SKM-1 (cell line): ENCODE data around the gene CHRNB2.
"Not testable (repeated sequence)": the region's sequence is repeated elsewhere in the genome, so short reads cannot be mapped to it uniquely, and the experiment has no call there.

Source experiments
- DNase-seq: peaks from one replicate; lab custom pipeline; 2025; ENCODE audit not compliant: unreplicated experiment; lab: John Stamatoyannopoulos, UW

The CHRNB2 gene, protein sequence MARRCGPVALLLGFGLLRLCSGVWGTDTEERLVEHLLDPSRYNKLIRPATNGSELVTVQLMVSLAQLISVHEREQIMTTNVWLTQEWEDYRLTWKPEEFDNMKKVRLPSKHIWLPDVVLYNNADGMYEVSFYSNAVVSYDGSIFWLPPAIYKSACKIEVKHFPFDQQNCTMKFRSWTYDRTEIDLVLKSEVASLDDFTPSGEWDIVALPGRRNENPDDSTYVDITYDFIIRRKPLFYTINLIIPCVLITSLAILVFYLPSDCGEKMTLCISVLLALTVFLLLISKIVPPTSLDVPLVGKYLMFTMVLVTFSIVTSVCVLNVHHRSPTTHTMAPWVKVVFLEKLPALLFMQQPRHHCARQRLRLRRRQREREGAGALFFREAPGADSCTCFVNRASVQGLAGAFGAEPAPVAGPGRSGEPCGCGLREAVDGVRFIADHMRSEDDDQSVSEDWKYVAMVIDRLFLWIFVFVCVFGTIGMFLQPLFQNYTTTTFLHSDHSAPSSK

DNA sequence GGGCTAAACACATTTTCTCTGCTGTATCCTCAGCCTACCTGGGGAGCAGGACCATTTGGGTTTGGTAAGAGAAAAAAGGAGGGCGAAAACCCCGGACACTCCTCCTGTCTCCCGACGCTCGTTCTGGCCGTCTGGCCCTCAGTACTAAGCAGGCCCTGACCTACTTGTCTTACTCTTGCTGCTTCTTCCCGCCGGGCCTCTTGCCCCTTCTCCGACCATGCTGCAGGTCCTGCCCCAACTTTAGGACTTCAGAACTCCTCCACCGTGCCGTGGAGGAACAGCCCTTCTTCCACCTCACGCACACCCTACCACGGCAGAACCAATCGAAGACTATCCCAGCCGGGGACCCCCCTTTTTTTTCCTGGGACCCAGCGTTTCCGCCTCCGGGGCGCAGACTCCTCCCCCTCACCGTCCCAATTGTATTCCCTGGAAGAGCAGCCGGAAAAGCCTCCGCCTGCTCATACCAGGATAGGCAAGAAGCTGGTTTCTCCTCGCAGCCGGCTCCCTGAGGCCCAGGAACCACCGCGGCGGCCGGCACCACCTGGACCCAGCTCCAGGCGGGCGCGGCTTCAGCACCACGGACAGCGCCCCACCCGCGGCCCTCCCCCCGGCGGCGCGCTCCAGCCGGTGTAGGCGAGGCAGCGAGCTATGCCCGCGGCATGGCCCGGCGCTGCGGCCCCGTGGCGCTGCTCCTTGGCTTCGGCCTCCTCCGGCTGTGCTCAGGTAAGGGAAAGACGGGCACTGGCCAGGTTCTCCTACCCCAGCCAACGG lies at the start of gene CHRNB2:
Gene CHRNB2 (plus strand): TSS at position 393 of the 771 bp plus-strand sequence. CDS start 267 bp downstream, at position 660.
- no peak for DNase-seq

DNA sequence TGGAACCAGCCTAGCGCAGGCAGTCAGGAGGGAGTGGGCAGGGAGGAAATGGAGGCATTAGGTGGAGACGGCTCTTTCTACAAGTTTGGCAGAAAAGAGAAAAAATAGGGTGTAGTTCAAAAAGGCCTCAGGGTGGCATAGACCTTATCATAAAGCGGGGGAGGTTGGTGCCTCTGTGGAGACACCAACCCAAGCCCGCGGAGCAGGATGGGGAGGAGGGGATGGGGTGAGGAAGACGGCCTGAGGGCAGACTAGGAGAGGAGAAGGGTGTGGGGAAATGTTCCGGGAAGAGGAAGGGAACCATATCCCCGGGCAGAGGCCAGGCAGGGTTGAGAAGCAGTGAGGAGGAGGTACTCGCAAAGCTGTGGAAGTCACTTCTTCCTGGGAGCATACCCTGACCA lies 48.0 kb upstream of the CHRNB2 start:
- DNase-seq = no peak

DNA sequence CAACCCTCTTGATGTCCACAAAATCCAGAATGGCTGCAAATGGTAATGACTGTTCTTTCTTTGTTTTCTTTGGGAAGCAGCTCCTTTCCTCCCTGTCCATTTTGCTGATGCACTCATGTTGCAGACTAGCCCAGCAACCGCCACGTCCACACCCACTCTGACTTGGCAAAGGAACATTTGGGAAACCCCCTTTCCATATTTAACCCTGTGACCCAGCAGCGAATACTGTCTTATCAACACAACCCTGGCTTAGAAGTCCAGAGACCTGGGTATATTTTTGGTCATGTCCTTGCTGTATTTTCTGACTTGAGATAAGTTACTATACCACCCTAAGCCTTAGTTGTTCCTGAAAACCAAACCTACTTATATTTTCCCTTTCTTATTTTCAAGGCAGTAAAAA lies 47.2 kb upstream of the CHRNB2 start:
- no peak for DNase-seq

DNA sequence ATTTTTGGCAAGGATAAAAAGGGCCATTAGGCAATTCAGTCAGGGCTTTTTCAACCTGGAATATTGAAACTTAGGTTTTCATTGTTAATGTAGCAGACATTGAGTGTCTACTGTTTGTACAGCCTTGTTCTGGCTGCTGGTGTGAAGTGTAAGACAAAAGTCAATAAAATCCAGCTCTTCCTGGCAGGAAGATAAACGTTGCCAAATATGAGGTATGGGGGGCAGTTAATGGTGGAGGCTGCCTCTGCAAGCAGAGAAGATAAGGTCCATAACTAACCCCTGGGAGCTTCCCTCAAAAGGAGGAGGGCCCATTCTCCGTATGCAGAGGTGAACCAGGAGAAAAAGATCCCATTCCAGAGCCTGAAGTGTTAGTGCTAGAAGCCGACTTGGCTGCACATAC lies 45.9 kb upstream of the CHRNB2 start:
- no peak for DNase-seq

DNA sequence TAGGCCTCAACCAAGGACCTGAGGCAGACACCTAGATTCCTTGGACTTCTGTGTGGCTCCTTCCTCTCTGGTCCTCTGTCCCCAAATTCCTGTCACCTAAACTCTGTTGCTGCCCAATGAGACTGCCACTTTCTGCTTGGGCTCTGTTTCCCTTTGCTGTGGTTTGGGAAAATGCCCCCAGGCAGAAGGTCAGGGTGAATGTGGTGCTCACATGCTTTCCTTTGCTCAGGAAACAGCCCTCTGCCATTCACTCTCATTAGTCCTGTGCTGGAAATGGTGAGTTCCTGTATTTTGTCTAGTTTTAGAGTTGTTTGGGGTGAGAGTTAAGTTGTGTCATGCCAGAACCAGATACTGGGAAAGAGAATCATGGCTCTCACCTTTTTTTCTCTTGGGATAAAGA lies 42.7 kb upstream of the CHRNB2 start:
- DNase-seq = no peak

DNA sequence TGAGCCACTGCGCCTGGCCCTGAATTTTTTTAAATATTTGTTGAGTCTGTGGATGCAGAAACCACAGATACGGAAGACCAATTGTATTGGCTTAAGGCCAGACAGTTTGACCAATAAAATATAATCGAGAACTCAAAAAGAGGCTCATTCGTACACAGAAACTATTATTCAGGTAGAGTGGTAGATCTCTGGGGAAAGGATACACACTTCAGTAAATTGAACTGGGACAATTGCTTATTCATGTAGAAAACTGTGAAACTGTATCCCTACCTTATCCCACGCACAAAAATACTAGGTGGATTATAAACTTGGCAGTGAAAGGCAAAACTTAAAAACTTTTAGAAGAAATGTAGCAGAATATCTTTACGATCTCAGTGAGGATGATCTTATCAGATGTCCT lies 40.4 kb upstream of the CHRNB2 start:
- no peak for DNase-seq

DNA sequence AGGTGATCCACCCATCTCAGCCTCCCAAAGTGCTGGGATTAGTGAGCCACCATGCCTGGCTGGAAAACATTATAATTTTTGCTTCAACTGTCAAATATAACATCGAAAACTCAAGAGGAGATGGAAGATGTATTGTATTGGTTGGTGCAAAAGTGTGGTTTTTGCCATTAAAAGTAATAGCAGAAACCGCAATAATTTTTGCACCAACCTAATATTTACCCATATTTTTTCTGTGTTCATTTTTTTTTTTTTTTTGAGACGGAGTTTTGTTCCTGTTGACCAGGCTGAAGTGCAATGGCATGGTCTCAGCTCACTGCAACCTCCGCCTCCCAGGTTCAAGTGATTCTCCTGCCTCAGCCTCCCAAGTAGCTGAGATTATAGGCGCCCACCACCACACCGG lies 38.3 kb upstream of the CHRNB2 start:
- no peak for DNase-seq

DNA sequence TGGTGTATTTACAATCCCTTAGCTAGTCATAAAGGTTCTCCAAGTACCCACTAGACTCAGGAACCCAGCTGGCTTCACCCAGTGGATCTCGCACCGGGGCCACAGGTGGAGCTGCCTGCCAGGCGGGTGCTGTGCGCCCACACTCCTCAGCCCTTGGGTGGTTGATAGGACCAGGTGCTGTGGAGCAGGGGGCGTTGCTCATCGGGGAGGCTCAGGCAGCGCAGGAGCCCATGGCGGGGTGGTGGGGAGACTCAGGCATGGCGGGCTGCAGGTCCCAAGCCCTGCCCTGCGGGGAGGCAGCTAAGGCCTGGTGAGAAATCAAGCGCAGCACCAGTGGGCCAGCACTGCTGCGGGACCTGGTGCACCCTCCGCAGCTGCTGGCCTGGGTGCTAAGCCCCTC lies 35.6 kb upstream of the CHRNB2 start:
- DNase-seq = not testable (repeated sequence)

DNA sequence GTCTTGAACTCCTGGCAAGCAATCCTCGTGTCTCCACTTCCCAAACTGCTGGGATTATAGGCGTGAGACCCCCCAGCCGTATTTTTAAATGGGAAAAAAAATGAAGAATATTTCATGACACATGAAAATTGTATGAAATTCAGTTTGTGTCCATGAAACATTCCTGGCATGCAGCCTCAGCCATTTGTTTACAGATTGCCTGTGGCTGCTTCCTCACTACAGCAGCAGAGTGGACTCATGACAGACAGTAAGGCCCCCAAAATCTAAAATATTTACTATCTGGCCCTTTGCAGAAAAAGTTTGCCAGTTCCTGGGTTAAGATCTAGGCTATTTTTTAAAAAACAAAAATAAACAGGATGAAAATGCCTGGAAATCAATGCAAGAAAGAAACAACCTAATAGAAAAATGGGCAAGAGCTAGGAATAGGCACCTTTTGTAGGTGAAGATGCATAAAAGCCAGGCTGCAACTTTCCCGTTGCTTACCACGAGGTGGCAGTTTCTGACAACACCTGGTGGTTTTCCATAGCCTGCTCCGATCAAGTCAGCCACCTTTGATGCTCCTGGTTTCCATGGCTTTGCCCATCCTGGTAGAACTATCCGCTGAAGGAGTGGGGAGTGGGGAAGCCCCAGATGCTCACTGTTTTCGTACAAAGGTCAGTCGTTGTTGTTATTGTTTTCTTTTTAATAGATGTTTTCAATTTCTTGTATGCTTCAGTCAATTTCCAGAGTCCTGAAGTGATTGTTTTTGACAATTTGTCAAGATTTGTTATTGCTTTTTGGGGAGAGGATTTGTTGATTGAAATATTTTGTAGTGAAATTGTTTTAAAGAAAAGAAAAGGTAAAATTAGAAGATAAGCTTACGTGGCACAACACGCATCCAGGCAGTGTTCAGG lies 33.4 kb upstream of the CHRNB2 start:
- DNase-seq = no peak

DNA sequence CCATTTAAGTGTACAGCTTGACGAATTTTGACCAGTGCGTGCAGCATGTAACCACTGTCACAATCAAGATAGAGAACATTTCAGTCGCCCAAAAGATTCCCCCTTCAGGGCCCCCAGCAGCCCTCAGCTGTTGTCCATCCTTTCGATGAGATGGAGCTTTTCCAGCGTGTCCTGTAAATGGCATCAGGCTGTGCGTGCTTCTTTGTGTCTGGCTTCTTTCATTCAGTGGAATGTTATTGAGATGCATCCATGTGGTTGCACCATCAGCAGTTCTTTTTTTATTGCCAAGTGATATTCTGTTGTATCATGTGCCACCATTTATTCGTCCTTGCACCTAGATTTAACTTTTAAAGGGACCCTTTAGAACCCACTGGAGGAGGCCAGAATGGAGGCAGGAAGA lies 31.0 kb upstream of the CHRNB2 start:
- DNase-seq = no peak

DNA sequence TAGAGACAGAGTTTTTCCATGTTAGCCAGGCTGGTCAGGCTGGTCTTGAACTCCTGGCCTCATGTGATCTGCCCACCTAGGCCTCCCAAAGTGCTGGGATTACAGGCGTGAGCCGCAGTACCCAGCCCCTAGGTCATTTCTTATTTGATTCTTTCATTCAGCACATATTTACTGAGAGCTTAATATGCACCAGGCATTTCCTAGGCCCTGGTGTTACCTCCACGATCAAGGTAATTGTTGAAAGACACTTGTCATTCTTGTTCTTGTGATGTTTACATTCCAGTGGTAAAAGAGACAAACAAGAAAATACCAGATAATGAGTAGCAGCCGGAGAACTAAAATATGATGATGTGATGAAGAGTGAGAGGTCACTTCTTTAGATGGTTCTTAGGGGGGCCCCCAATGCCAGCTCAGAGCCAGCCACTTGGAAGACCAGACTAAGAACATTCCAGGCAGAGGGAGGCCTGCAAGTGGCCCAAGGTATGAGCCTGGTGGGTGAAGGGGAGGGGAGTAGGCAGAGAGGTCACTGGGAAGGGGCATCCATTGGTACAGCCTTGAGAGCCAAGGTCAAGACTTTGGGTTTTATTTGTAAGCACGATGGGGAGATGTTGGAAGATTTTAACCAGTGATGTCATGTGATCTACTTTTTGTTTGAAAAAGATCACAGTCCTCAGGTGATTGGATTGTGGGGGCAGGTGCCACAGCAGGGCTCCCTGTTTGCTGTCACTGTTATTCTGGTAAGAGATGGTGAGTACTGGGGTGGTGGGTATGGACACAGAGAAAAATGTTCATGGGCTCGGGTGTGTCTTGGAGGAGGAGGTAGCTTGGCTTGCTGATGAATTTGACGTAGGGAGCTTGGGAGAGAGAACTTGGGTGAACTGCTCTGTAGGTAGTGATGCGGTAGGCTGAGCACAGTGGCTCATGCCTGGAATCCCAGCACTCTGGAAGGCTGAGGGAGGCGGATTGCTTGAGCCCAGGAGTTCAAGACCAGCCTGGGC lies 27.8 kb upstream of the CHRNB2 start:
- DNase-seq = no peak

DNA sequence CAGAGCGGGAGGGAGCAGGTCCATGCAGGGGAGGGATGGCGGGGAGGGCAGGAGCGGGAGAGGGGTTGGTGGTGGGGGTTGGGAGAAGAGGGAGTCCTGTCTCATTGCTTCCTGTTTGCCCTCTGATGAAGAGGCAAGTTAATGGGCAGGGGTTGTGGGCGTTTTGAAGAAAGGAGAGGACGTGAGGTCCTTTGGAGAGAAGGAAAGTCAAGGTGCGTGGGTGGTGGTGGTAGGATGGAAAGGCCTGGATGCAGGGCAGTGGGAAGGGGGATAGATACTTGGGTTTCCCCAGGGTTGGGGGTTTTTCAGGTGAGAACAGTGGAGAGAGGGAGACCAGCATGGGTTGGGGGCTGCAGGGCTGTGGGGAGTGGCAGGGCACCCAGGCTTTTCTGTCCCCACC lies 26.3 kb upstream of the CHRNB2 start:
- DNase-seq = no peak

DNA sequence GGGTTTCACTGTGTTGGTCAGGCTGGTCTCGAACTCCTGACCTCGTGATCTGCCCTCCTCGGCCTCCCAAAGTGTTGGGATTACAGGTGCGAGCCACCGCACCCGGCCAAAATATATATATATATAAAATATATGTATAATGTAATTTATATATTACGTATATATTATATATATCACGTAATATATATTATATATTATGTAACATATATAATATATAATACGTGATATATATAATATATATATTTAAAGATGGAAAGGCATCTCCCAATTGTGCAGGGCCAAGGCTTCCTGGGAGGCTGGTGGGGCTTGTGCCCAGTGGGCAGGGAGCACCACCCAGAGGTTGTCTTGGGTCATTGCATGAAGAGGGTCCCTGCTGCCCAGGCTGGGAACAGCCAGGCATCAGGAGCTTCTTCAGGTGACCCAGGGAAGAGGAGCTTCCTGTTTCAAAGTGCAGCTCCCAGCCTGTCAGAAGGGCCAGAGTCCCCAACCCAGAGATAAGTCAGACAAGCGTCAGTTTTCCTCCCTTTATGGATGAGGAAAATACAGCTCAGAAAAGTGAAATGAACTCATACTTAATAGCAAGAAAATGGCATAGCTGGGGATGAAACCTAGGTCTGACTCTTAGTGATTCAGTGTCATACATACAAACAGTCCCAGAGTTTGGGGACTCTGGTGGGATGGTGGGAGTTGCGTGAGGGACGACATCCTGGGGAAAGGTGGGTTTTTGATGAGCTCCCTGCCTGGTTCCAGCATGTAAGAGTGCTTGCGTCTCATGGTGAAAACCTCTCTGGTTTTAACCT lies 21.1 kb upstream of the CHRNB2 start:
- DNase-seq = peak; percentile 70

DNA sequence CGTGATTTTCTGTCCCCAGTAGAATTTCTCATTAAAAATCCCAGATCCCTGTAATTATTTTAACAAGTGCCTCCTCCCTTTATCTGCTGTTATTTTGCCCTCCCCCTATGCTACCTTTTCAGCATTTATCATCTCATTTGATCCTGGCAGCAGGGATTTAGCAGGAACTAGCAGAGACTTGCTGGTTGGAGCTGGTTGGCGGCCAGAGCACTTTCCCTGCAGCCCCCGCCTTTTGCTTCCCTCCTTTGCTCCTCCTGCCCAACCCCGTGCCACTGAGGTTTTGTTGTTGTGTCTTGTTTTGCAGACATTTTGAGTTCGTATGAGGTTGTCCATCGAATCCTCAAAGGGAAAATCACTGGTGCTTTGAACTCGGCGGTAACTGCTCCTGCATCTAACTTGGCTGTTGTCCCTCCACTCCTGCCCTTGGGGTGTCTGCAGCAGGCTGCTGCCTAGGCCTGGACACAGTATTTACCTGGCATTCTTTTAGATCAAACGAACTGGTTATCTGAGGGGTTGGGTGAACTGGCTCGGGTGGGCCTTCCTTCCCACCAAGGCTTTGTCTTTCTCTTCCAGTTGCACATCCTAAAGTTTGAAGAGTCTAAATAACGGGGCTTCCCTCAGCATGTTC lies 20.4 kb upstream of the CHRNB2 start:
- DNase-seq = no peak

DNA sequence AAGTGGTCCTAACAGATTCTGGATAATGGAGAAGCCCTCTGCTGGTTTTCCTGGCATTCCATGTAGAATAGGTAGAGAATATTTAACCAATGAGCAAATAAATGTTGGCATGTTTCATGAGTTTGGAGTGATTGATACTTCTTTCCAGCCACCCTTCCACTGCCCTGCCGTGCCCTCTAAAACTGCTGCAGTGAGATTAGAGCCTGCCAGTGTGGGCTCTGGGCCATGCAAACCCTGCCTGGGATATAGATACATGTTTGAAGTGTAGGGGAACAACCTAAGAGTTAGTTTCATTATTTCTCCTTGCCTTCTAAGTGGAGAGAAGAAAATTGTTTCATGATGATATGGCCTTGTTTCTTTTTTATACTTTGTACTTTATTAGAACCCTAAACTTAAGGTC lies 19.6 kb upstream of the CHRNB2 start:
- no peak for DNase-seq

DNA sequence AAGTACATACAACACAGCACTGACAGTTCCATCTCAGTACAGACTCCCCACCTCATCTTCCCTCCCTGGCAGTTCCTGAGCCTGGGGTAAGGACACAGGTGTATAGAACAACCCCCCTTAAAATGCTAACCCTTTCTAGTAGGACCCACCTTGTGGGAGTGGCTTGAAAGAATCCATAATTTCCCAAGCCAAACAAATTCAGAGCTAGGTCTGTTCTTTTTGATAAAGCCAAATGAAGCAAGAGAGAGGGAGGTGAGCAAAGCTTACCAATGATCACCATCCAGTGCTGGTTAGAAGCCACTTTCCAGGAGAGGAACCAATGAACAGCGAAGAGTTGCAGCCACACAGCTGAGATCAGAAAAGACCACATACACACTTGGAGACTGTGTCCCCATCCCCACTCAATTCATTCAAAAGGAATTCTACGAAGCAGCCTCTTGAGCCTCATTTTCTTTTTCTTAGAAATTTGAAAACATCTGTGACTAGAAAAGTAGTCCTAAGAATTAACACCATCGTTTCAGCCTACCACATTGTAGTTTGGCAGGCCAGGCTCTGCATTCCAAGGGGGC lies 18.3 kb upstream of the CHRNB2 start:
- no peak for DNase-seq

DNA sequence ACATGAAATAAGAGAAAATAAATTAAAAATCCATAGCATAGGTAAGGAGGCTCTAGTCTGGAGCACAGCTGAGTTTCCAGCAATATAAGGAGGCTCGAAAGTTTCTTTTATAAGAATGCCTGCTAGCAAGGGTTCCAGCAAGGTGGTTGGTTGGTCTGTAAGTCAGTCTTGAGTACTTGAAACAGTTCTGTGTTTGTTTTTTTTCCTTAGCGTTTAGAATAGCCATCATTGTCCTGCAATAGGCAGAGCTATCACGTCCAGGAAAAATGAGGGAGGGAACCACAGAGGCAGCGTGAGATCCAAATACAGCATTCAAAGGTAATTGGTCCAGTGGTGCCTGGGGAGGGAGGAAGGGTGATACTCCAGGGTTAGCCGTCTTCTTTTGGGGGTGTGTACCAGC lies 17.5 kb upstream of the CHRNB2 start:
- DNase-seq = no peak

DNA sequence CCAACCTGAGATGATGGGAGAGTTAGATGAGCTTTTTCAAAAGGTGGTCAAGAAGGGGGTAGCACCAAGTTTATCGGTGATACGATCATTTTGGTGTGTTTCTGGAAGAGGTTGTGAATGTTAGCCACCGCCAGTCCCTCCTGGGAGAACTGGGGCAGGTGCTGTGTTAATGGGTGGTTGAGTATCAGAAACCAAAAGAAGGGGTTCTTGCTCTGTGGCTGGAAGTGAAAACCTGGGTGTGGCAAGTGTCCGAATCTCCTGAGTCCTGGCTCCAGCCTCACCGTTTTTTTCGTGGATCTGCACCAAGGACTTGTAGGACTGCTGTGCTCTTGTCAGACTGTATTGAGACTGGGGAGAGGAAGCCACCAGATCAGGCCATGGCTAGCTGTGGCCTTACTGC lies 16.9 kb upstream of the CHRNB2 start:
- DNase-seq = no peak
